Gastroesophageal sphincter (tissue), 3 donors: ENCODE data around the gene DUSP9.

Source experiments
- EP300 ChIP-seq: sonication (generic); formaldehyde crosslinking; IDR thresholded peaks from one replicate; pipeline ENCODE4 v1.6.1; 2017; ENCODE audit warnings: antibody characterized with exemption, mild to moderate bottlenecking
- POLR2A ChIP-seq, 2 donors: fragments of 450-650 bp; IDR thresholded peaks; one replicate each; pipeline ENCODE4 v1.6.1; 2017; ENCODE audit warnings: antibody characterized with exemption in 2 of 2, mild to moderate bottlenecking in 2 of 2, moderate library complexity in 1 of 2
- POLR2AphosphoS5 ChIP-seq: sonication (generic); formaldehyde crosslinking; IDR thresholded peaks from one replicate; pipeline ENCODE4 v1.6.1; 2017; ENCODE audit warnings: antibody characterized with exemption
- TF ChIP-seq, protein P1 (sequence below), 4 experiments: fragments of 200-600 bp in 2 of 4; fragments of 450-650 bp in 2 of 4; sonication (generic) in 1 of 4; IDR thresholded peaks; one replicate each; pipeline ENCODE4 v1.5.1; 2017 to 2019; ENCODE audit warnings: antibody characterized with exemption in 4 of 4, mild to moderate bottlenecking in 2 of 4, moderate library complexity in 2 of 4

DNA sequence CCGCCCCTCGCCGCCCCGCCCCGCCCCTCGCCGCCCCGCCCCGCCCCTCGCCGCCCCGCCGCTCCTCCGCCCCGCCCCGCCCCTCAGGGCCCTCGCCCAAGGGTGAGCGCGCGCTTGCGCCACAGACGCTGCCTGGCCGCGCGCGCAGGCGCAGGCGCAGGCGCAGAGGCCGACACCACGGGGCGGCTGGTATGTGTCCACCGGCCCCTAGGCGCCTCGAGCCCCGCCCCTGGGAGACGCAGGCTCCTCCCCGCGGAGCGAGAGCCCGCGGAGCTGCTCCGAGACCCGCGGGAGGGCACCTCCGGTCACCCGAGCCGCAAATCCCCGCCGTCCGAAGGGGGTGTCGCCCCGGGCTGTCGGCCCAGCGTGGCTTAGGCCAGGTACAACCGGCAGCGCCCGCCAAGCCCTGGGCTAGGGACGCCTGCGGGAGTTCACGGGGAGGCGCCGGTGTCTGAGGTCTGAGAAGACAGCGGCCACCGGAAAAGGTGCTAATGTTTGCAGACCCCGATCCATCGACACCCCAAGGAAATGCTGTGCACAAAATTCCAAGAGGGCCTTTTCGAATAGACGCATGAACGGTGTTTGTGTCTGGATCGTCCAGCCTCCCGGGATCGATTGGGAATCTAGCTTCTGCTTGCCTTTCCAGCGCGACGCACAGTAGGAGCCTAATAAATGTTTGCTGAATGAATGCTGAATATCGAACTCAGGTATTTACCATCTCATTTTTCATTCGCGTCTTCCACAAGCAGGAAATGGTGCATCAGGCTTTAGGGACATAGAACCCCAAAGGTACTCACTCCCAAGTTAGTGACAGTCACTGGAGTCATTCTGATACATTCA, 47.6 kb upstream of the DUSP9 start:
- peak in 1 of 2 donors; percentile 8 for TF ChIP-seq POLR2A (IDR thresholded peaks at IDR 0.05)
- TF ChIP-seq, protein P1, sequence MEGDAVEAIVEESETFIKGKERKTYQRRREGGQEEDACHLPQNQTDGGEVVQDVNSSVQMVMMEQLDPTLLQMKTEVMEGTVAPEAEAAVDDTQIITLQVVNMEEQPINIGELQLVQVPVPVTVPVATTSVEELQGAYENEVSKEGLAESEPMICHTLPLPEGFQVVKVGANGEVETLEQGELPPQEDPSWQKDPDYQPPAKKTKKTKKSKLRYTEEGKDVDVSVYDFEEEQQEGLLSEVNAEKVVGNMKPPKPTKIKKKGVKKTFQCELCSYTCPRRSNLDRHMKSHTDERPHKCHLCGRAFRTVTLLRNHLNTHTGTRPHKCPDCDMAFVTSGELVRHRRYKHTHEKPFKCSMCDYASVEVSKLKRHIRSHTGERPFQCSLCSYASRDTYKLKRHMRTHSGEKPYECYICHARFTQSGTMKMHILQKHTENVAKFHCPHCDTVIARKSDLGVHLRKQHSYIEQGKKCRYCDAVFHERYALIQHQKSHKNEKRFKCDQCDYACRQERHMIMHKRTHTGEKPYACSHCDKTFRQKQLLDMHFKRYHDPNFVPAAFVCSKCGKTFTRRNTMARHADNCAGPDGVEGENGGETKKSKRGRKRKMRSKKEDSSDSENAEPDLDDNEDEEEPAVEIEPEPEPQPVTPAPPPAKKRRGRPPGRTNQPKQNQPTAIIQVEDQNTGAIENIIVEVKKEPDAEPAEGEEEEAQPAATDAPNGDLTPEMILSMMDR (IDR thresholded peaks at IDR 0.05), result peak in 2 of 4 experiments; percentile 18 to 19
- TF ChIP-seq POLR2AphosphoS5, result no peak
- TF ChIP-seq EP300, result no peak
